ENCODE data around the gene C17orf75.

The C17orf75 gene

GRCh38 chr17:32285746-32286517, 56.0 kb downstream of the C17orf75 start:
- no peak for TF ChIP-seq CTCF (conservative IDR thresholded peaks at IDR 0.05; ENCODE audit: low read depth, low read length)
- DNase-seq (ENCODE audit: low read depth), result no peak
- H3K4me3 ChIP-seq (ENCODE audit: low read depth, low read length), result no peak overlapping the region

- no peak for DNase-seq (ENCODE audit: low read depth)
- TF ChIP-seq CTCF (conservative IDR thresholded peaks at IDR 0.05; ENCODE audit: low read depth, low read length), result no peak
- no peak overlapping the region for H3K4me3 ChIP-seq (ENCODE audit: low read depth, low read length)
Observed at GRCh38 chr17:32285306-32285705, 56.7 kb downstream of the C17orf75 start.

- no peak for DNase-seq (ENCODE audit: low read depth)
- no peak overlapping the region for H3K4me3 ChIP-seq (ENCODE audit: low read depth, low read length)
- TF ChIP-seq CTCF (conservative IDR thresholded peaks at IDR 0.05; ENCODE audit: low read depth, low read length), result no peak
Observed at GRCh38 chr17:32283745-32284201, 58.2 kb downstream of the C17orf75 start.

GRCh38 chr17:32281011-32281451, 60.9 kb downstream of the C17orf75 start:
- H3K4me3 ChIP-seq (ENCODE audit: low read depth, low read length), result no peak overlapping the region
- no peak for TF ChIP-seq CTCF (conservative IDR thresholded peaks at IDR 0.05; ENCODE audit: low read depth, low read length)
- DNase-seq (ENCODE audit: low read depth), result no peak

GRCh38 chr17:32279891-32280716, 61.9 kb downstream of the C17orf75 start:
- DNase-seq (ENCODE audit: low read depth), result no peak

GRCh38 chr17:32278815-32279214, 63.2 kb downstream of the C17orf75 start:
- no peak for TF ChIP-seq CTCF (conservative IDR thresholded peaks at IDR 0.05; ENCODE audit: low read depth, low read length)
- H3K4me3 ChIP-seq (ENCODE audit: low read depth, low read length), result no peak overlapping the region
- DNase-seq (ENCODE audit: low read depth), result no peak

More at GRCh38 chr17:32279891-32280716, 61.9 kb downstream of the C17orf75 start:
- no peak for TF ChIP-seq CTCF (conservative IDR thresholded peaks at IDR 0.05; ENCODE audit: low read depth, low read length)
- H3K4me3 ChIP-seq (ENCODE audit: low read depth, low read length), result no peak overlapping the region
